HG03575 (cell line): ENCODE data around the gene FRMPD2.
"Not testable (repeated sequence)": the region's sequence is repeated elsewhere in the genome, so short reads cannot be mapped to it uniquely, and the experiment has no call there.

Experiments
- ATAC-seq: cut with Tn5 transposase; IDR thresholded peaks from one replicate; pipeline ENCODE4 v1.9.1; 2021; ENCODE audit not compliant: unreplicated experiment, insufficient number of reproducible peaks, low FRiP score; ENCODE audit errors: extremely low read depth

The FRMPD2 gene

GRCh38 chr10:48237259-48238250 is 36.9 kb downstream of the FRMPD2 start:
- ATAC-seq = no peak

GRCh38 chr10:48236199-48236621 is 38.3 kb downstream of the FRMPD2 start:
- ATAC-seq = no peak

- no peak for ATAC-seq
Measured at GRCh38 chr10:48235501-48235900, 39.0 kb downstream of the FRMPD2 start.

- ATAC-seq = no peak
Measured at GRCh38 chr10:48234787-48235186, 39.7 kb downstream of the FRMPD2 start.

GRCh38 chr10:48234295-48234694 is 40.2 kb downstream of the FRMPD2 start:
- no peak for ATAC-seq

GRCh38 chr10:48233559-48234005 is 40.9 kb downstream of the FRMPD2 start:
- ATAC-seq = no peak

GRCh38 chr10:48232717-48233447 is 41.6 kb downstream of the FRMPD2 start:
- no peak for ATAC-seq

- no peak for ATAC-seq
Measured at GRCh38 chr10:48231699-48232315, 42.7 kb downstream of the FRMPD2 start.

- no peak for ATAC-seq
Measured at GRCh38 chr10:48231178-48231577, 43.3 kb downstream of the FRMPD2 start.

- ATAC-seq = no peak
Measured at GRCh38 chr10:48227213-48227612, 47.3 kb downstream of the FRMPD2 start.

GRCh38 chr10:48224979-48225560 is 49.4 kb downstream of the FRMPD2 start:
- no peak for ATAC-seq

- no peak for ATAC-seq
Measured at GRCh38 chr10:48224296-48224695, 50.2 kb downstream of the FRMPD2 start.

GRCh38 chr10:48221814-48222213 is 52.7 kb downstream of the FRMPD2 start:
- ATAC-seq = no peak

GRCh38 chr10:48221031-48221430 is 53.5 kb downstream of the FRMPD2 start:
- not testable (repeated sequence) for ATAC-seq

- ATAC-seq = no peak
Measured at GRCh38 chr10:48219194-48219593, 55.3 kb downstream of the FRMPD2 start.

- ATAC-seq = no peak
Measured at GRCh38 chr10:48216744-48217143, 57.8 kb downstream of the FRMPD2 start.

GRCh38 chr10:48216204-48216505 is 58.3 kb downstream of the FRMPD2 start:
- no peak for ATAC-seq

GRCh38 chr10:48215486-48216203 is 58.9 kb downstream of the FRMPD2 start:
- ATAC-seq = no peak
